ENCODE data around the gene XRCC6.
A peak's percentile ranks its signal among the peaks of the same experiment; 100 is the strongest.
"Not testable (repeated sequence)": the region's sequence is repeated elsewhere in the genome, so short reads cannot be mapped to it uniquely, and the experiment has no call there.

XRCC6 gene

DNA sequence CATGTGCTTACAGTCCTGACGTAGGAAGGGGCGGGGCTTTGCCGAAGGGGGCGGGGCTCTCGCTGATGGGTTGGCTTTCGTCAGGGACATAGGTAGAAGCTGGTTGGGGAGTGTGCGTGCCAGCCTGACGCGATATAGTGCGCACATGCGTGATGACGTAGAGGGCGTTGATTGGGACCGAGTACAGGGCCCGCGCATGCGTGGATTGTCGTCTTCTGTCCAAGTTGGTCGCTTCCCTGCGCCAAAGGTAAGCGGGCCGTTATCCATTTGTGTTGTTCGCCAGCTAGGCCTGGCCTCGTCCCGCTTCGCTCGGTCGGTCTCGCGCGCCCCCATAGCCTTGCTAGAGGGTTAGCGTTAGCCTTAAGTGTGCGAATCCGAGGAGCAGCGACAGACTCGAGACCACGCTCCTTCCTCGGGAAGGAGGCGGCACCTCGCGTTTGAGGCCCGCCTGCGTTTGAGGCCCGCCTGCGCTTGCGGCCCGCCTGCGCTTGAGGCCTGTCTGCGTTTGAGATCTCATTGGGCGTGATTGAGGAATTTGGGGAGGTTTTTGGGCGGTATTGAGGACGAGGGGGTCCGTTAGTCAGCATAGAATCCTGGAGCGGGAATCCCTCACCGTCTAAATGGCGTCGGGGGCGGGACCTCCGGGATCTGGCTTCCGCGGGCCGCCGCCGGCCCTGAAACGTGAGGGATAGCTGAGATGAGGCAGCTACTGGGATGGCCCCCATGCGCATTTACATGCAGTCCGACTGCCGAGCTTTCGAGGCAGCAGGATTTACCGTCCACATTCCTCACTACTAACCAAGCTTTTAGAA lies at the start of gene XRCC6:
Gene XRCC6 (plus strand): TSS at position 197 of the 812 bp plus-strand sequence. CDS start 710 bp downstream, outside the sequence.
- peak; percentile 90 to 100 (median 99) for DNase-seq

DNA sequence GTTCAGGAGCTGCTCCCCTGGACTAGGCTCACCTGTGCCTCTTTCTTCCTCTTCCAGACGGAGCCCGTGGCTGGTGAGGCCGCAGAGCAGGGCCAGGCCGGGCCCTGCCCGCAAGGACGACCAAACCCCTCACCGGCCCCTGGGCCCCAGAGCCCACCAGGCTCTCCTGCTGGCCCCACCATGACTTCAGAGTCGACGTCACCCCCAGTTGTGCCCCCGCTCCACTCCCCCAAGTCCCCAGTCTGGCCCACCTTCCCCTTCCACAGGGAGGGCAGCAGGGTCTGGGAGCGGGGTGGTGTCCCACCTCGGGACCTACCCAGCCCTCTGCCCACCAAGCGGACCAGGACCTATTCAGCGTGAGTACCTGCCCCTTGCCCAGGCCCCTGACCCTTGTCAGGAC lies 49.3 kb upstream of the XRCC6 start:
- DNase-seq, result no peak

DNA sequence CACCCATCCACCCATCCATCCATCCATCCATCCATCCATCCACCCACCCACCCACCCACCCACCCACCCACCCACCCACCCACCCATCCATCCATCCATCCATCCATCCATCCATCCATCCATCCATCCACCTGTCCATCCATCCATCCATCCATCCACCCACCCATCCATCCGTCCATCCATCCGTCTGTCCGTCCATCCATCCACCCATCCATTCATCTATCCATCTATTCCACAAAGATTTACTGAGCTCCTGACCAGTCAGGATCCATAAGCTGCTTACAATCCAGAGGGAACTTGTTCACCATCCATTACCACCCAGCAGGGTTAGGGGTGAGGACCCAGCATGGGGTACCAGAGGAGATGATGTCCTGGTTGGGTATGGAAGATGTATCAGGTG lies 48.8 kb upstream of the XRCC6 start:
- DNase-seq, result not testable (repeated sequence)

DNA sequence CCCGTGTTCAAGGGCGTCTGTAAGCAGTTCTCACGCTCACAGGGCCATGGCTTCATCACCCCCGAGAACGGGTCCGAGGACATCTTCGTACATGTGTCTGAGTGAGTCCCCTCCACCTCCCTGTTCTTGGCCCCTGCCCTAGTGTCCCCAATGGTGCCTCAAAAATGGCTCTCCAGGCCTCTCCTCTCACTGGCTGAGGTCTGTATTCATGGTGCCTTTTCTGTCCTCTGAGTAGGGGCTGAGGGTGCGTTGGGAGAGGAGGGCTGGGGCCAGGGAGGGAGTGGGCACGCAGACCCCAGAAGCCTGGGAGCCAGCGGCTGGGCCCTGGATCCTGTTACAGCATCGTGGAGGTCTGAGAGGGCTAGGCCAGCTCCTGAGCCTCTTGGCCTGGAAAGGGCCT lies 47.4 kb upstream of the XRCC6 start:
- DNase-seq, result no peak

DNA sequence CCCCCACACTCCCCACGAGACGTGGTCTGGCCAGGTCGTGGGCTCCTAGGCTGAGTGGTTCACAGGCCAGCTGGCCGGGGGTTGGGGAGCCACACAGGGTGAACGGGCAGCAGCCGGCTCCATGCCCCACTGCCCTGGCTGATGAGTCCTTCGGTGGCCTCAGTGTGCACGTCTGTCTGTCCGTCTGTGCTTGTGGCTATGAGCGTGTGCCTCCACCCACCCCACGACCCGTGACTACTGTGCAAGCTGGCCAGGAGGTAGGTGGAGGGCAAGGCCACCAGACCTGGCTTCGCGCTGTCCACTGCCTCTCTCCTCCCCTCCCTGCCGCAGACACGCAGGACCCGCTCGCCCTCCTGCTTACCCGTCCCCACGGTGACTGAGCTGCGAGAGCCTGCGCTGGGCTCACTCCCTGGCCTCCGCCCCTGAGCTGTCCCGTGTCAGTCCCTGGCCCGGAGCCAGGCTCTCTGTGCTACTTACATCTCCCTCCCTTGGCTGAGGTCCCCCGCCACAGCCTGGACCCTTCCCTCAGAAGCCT lies 46.2 kb upstream of the XRCC6 start:
- peak in 21 of 56 donors; percentile 10 to 68 (median 31) for DNase-seq

DNA sequence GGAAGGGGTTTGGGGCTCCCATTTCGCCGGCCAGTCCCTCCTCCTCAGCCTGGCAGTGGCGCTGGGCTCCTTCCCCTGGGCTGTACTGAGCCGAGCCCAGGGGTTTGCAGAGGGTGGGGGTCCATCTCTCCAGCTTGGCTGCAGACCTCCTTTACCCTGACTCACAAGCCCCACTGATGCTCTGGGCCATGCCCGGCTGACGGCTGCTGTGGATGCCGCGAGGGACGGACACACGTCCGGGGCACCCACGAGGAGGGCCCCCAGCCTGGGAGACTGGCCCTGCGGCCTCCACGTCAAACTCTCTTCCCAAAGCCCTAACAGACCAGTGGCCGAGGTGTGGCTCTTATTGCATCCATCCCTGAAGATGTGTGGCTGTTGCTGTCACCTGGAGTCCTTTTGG lies 45.6 kb upstream of the XRCC6 start:
- DNase-seq, result no peak

DNA sequence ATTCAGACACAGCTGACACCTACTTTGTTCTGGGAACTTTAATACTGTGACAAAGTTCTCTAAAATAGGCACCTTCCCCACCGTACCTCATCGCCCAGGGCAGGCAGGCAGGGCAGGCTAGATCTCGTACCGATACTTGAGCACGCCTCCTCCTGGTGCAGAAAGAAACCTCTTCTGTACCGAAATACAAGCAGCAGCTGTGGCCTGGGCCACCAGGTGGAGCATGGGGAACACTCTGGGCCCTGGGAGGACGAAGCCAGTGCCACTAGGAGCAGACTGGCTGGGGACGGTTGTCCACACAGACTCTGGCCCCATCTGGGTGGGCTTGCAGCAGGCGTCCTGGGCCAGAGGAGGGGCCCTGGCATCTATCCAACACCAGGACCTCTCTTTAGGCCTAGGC lies 44.2 kb upstream of the XRCC6 start:
- peak in 14 of 56 donors; percentile 7 to 50 (median 30) for DNase-seq

DNA sequence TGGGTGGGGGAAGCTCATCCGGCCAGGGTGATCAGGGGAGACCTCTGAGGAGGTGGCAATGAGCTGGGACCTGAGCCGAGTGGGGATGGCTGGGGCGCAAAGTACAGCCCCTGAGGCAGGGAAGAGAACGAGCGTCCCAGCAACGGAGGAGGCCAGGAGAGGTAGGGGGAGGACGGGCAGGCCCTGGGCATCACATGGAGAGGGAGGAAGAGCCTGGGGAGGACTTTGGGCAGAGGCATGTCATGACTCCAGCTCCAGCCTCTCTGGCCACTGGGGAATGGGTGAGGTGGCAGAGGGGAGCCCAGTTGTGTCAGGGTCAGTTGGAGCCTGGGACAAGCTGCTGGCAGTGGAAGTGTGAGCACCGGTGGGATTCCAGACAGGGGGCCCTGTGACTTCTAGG lies 43.0 kb upstream of the XRCC6 start:
- DNase-seq, result no peak

DNA sequence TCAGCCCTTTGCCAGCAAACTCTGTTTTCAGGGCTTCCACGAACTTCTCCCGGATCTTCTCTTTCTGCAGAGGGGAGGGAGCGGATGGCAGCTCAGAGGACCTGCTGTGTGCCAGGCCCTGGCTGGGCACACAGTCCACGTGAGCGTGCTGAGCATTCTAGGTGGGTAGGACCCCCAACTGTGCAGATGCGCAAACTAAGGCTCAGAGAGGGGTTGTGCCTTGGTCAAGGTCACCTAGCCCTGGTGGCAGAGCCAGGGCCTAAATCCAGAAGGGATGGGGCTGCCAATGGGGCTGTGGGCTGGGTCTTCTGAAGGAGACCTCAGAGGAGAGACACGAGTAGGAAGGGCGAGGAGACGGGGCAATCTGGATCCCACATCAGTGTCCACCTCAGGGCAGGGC lies 42.3 kb upstream of the XRCC6 start:
- no peak for DNase-seq

DNA sequence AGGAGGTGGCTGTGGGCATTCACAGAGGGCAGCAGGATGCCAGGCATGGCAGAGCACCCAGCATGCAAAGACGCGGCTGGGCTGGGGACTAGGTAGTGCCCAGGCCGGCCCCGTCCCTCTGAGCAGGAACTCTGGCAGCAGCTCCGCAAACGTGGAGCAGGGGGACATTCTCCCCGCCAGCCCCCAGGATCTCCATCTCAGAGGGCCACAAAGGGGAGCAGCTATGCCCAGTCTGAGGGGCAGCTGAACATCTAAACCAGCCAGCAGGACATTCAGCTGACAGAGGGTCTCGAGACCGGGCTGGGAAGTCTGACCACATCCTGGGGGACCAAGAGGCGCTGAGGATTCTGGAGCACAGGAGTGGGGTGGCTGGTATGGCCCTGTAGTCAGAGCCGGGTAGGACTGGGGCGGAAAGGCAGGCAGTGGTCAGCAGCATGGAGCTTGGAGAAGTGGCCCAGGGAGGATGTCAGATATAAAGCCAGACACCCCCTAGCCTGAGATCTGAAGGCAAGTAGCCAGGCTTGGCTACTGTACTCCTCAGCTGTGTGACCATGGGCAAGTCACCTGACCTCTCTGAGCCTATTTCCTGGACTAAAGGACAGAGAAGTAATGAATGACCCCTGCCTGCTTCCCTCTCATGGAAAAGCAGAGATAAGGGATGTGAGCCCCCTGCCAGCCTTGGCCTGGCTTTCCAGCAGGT lies 41.6 kb upstream of the XRCC6 start:
- no peak for DNase-seq

DNA sequence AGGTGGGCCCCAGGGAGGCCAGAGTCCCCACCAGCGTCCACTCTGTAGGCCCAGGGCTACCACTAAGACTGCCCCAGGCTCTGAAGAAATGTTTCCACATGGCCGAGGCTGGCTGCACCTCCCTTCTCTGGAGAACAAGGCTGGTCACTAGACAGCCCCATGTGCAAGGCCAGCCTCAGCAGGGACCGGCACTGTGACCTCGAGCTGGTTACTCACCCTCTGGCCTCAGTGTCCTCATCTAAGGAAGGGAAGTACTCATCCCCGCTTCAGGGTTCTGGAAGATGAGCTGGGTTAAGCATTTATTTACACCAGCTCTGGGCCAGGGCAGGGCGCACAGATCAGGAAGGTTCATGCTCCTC lies 41.1 kb upstream of the XRCC6 start:
- DNase-seq, result no peak

DNA sequence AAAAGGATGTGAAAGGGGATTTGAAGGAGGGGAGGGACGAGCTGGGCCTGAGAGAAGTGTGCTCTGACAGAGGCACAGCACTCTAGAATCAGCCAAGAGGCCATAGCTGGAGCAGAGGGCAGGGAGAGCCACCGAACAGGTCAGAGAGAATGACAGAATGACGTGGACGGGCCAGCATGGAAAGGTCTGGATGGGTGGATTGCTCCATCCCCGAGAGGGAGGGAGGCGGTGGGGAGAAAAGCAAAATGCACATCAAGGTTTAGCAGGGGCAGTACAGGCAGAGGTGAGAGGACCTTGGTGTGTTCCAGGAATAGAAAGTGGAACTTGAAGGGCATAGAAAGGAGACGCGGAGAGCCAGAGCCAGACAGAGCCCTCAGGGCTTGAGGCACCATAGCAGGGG lies 38.4 kb upstream of the XRCC6 start:
- DNase-seq, result no peak

DNA sequence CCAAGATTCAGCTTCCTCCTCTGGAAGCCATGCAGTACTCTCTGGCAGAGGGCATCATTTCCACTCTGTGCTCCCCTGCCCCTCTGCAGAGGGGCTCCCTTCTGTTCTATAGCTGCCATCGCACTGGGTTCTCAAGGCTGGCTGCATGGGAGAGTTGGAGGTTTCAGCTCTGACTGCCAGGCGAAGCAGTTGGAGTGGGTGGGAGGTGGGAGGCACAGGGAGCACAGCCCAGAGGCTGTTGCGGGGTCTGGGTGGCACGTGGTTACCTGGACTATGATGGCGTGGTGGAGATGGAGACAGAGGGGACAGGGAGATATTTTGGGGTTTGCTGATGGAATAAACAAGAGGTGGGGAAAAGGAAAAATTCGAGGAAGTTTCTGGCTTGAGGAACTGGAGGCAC lies 36.2 kb upstream of the XRCC6 start:
- DNase-seq, result peak in 1 of 56 donors; percentile 16

DNA sequence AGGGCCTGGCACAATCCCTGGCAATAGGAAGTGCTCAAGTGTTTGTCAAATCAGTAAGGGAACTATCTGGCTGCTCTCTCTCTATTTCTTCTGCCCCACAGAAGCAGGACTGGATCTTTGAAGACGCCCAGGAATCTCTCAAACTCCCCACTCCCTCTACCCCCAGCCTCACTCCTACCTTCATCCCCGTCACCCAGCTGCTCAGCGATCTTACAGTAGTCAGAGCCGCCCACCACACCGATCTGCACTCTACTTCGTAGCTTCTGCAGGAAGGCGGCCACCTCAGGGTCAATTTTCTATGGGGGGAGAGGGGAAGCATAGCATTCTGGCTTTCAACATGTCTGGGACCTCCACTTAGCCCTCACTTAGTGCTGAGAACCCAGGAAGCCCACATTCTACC lies 35.2 kb upstream of the XRCC6 start:
- DNase-seq, result peak in 5 of 56 donors; percentile 8 to 49 (median 29)

DNA sequence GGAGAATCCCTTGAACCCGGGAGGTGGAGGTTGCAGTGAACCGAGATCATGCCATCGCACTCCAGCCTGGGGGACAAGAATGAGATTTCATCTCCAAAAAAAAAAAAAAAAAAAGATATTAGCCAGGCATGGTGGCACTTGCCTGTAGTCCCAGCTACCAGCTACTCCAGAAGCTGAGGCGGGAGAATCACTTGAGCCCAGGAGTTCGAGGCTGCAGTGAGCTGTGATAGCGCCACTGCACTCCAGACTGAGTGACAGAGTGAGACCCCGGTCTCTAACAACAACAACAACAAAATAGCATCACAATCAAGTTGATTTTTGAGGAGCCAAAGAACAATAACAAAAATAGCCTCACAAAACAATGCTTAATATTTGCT lies 33.8 kb upstream of the XRCC6 start:
- no peak for DNase-seq

DNA sequence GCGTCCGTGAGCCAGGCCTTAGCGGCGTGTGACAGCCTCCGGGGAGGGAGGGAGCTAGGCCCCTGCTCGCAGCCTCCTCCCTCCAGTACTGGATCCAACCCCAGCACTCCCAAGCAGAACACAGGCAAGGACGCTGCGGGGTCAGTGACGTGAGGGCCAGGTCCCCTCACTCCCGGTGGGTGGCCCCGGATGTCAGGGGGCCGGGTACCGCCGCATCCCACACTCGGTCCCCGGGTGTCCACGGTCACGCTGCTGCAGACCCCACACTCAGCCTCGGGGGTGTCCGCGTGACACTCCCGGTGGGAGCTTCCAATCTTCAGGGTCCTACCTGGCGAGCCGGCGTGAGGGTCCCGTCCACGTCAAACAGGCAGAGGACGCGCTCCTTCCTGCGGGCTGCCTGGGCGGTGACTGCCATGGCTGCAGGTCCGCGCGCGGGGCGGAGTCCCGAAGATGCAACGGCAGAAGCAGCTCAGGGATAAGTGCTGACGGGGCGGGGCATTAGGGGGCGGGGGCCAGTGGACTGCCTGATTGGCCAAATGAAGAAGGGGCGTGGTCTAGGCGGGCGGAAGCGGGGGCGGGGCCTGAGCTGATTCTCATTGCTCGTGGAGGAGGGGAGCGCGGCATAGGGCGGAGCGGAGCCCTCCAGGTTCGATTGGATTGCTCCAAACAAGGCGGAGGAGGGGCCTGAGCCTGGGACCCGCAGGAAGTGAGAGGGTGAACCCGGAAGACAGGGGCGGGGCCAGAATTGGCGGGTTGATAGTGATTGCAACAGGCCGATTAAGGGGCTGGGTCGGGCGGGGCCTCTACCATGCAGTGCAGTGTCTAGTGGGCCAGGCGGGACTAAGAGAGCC lies 31.5 kb upstream of the XRCC6 start, which contains the start of gene PMM1:
Gene PMM1 (minus strand): TSS at position 450 of the 851 bp plus-strand sequence. CDS start 35 bp downstream, at position 415.
- peak; percentile 89 to 100 (median 100) for DNase-seq

DNA sequence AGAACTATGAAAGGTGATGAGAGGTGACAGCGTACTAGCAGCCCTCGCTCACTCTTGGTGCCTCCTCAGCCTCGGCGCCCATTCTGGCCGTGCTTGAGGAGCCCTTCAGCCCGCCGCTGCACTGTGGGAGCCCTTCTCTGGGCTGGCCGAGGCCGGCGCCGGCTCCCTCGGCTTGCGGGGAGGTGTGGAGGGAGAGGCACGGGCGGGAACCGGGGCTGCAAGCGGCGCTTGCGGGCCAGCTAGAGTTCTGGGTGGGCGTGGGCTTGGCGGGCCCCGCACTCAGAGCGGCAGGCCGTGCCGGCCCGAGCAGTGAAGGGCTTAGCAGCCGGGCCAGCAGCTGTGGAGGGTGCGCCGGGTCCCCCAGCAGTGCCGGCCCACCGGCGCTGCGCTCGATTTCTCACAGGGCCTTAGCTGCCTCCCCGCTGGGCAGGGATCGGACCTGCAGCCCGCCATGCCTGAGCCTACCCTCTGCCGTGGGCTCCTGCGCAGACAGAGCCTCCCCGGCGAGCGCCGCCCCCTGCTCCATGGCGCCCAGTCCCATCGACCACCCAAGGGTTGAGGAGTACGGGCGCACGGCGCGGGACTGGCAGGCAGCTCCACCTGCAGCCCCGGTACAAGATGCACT lies 27.6 kb upstream of the XRCC6 start:
- not testable (repeated sequence) for DNase-seq

DNA sequence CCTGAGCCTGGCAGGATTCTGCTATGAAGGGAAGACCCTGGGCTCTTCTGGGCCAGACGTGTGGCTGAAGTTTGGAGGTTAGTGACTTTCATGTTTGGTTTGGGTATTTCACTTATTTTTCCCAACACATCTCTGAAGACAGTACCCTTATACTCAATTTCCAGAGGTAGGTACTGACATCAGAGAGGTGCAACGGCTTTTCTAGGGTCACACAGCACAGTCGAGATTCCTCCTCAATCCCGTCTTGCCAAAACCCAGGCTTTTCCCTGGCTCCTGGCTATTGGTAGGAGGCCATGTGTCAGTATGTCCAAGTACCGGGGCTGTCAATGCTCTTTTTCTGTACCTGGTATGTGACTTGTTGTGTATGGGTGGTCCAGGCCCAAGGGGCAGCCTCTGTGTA lies 25.4 kb upstream of the XRCC6 start:
- no peak for DNase-seq

DNA sequence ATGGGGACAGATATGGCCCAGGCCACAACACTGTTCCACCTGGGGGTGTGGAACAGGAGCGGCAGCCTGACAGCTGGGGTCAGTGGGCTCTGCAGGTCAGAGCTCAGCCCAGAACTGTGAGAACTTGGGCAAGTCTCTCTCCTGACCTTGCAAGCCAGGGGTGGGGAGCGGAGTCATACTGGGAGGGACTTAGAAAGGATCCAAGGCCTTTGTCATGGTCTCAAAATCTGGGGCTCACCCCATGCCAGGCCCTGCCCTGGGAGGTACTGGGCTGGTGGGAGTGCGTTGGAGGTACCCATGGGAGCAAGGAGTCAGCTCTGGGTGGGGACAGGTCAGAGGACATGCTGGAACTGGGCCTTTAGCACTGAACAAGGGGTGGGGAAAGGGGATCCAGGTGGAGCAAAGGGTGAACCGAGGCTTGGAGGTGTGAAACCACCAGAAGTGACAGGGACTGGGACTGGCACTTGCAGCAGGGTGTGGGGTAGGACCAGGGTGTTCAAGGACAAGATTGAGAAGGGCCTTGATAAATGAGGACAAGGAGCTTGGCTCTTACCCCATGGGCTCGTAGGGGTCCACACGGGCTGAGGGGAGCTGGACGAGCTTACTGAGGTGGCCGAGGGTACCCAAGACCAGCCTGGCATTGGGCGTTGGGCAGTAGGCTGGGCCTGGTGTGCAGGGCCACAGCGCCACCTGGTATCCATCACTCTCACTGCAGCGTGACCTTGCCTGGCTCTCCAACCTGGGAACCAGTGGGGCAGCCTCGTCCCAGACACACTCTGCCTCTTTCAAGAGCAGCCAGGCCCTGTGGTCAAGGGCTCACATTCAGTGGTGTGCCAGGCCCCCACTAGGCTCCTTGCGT lies 24.1 kb upstream of the XRCC6 start:
- DNase-seq, result peak in 42 of 56 donors; percentile 10 to 69 (median 31)

DNA sequence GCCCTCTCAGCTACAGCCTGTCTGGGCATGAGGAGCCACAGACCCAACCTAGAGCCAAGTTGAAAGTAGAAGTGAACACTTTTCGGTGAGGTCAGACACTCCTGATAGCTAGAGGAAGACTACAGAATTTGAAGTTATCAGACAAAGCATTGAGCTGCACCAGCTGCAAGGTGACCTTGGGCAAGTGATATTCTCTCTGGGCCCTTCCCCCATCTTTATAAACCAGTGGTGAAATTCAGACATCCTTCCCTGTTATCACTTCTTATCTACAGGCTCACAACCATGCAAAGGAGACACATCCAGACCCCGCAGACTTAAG lies 23.5 kb upstream of the XRCC6 start:
- no peak for DNase-seq
